Measurements from ENCODE around the gene FZD2. TPM values are rescaled to one million over a fixed set of nuclear protein-coding genes. Genes with fewer than 3 reads are reported as not detected.

FZD2 gene
- total RNA-seq, 1 donor from 2014 or later = 89.7 TPM

DNA sequence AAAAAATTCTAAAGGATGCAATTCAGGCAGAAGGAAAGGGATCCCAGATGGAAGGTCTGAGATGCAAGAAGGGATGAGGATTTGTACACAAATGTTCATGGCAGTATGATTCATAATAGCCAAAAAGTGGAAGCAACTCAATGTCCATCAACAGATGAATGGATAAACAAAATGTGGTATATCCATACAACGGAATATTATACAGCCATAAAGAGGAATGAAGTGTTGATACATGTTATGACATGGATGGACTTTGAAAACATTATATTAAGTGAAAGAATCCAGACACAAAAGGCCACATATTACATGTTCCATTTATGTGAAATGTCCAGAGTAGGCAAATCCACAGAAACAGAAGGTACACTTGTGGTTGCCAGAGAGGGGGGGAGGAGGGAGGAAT, 30.2 kb upstream of the FZD2 start:
- DNase-seq (ENCODE audit: low spot score, unreplicated experiment) = no peak
- H3K27ac Mint-ChIP-seq = no peak overlapping the region
- peaks cover 5% of the 10 kb centered on the region for H3K9me3 Mint-ChIP-seq (ENCODE audit: low read depth)
- H3K4me3 Mint-ChIP-seq (ENCODE audit: low read depth) = no peak overlapping the region
- TF ChIP-seq, protein P1, sequence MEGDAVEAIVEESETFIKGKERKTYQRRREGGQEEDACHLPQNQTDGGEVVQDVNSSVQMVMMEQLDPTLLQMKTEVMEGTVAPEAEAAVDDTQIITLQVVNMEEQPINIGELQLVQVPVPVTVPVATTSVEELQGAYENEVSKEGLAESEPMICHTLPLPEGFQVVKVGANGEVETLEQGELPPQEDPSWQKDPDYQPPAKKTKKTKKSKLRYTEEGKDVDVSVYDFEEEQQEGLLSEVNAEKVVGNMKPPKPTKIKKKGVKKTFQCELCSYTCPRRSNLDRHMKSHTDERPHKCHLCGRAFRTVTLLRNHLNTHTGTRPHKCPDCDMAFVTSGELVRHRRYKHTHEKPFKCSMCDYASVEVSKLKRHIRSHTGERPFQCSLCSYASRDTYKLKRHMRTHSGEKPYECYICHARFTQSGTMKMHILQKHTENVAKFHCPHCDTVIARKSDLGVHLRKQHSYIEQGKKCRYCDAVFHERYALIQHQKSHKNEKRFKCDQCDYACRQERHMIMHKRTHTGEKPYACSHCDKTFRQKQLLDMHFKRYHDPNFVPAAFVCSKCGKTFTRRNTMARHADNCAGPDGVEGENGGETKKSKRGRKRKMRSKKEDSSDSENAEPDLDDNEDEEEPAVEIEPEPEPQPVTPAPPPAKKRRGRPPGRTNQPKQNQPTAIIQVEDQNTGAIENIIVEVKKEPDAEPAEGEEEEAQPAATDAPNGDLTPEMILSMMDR (IDR thresholded peaks at IDR 0.05; ENCODE audit: unreplicated experiment) = no peak
- H3K4me1 Mint-ChIP-seq (ENCODE audit: low read depth) = no peaks in the 10 kb centered on the region
- no peaks in the 10 kb centered on the region for H3K36me3 Mint-ChIP-seq (ENCODE audit: insufficient read depth)
- H3K27me3 Mint-ChIP-seq = peaks cover 4% of the 10 kb centered on the region

DNA sequence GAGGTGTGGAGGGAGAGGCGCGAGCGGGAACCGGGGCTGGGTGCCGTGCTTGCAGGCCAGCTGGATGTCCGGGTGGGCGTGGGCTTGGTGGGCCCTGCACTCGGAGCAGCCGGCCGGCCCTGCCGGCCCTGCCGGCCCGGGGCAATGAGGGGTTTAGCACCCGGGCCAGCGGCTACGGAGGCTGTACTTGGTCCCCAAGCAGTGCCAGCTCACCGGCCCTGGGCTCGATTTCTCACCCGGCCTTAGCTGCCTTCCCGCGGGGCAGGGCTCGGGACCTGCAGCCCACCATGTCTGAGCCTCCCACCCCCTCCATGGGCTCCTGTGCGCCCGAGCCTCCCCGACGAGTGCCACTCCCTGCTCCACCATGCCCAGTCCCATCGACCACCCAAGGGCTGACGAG, 29.3 kb upstream of the FZD2 start:
- no peak for DNase-seq (ENCODE audit: low spot score, unreplicated experiment)
- Mint-ChIP-seq H3K27me3 (peaks cover 6% of the 10 kb centered on the region), H3K9me3 (ENCODE audit: low read depth) (peaks cover 5% of the 10 kb centered on the region), H3K36me3 (ENCODE audit: insufficient read depth) (no peaks in the 10 kb centered on the region), H3K4me1 (ENCODE audit: low read depth) (no peaks in the 10 kb centered on the region), H3K4me3 (ENCODE audit: low read depth) (no peak overlapping the region), H3K27ac (no peak overlapping the region)
- TF ChIP-seq, protein P1 (IDR thresholded peaks at IDR 0.05; ENCODE audit: unreplicated experiment) = no peak

DNA sequence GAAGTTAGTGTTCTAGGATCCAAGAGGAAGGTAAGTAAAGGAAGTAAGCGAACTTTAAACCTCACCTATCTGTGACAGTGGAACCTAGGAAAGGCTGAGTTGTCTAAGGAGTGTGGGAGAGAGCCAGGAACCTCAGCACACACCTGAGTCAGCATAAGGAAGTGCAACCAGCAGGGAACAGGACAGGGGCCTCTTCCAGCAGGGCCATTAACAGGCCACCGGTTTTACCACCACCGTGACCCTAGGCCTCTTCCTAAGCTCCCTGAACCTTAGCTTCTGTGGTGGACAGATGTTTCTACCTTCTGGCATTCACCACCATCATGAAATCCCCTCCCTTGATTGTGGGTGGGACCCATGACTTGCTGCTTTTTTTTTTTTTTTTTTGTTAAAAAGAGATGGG, 27.4 kb upstream of the FZD2 start:
- TF ChIP-seq, protein P1 (IDR thresholded peaks at IDR 0.05; ENCODE audit: unreplicated experiment) = no peak
- Mint-ChIP-seq H3K36me3 (ENCODE audit: insufficient read depth) (no peaks in the 10 kb centered on the region), H3K4me1 (ENCODE audit: low read depth) (peaks cover 6% of the 10 kb centered on the region), H3K27me3 (peaks cover 6% of the 10 kb centered on the region), H3K9me3 (ENCODE audit: low read depth) (peaks cover 5% of the 10 kb centered on the region), H3K4me3 (ENCODE audit: low read depth) (no peak overlapping the region), H3K27ac (no peak overlapping the region)
- DNase-seq (ENCODE audit: low spot score, unreplicated experiment) = no peak

DNA sequence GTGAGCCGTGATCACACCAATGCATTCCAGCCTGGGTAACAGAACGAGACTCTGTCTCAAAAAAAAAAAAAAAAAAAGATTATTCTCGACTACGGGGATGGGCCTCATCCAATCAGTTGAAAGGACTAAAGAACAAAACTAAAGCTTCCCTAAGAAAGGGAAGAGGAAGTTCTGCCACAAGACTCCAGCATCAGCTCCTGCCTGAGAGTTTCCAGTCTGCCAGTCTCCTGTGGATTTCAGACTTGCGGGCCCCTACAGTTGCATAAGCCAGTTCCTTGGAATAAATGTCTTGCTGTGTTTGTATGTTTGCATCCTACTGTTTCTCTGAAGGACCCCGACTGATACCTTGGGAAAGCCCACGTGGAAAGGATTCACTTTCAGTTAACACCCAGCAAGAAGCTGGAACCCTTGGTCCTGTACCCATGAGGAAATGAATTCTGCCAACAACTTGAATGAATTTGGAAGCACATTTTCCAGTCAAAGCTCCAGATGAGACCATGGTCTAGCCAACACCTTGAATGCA, 26.3 kb upstream of the FZD2 start:
- Mint-ChIP-seq H3K9me3 (ENCODE audit: low read depth) (peaks cover 5% of the 10 kb centered on the region), H3K27me3 (peaks cover 6% of the 10 kb centered on the region), H3K36me3 (ENCODE audit: insufficient read depth) (no peaks in the 10 kb centered on the region), H3K4me1 (ENCODE audit: low read depth) (peaks cover 6% of the 10 kb centered on the region), H3K4me3 (ENCODE audit: low read depth) (no peak overlapping the region), H3K27ac (no peak overlapping the region)
- DNase-seq (ENCODE audit: low spot score, unreplicated experiment) = no peak
- TF ChIP-seq, protein P1 (IDR thresholded peaks at IDR 0.05; ENCODE audit: unreplicated experiment) = no peak

DNA sequence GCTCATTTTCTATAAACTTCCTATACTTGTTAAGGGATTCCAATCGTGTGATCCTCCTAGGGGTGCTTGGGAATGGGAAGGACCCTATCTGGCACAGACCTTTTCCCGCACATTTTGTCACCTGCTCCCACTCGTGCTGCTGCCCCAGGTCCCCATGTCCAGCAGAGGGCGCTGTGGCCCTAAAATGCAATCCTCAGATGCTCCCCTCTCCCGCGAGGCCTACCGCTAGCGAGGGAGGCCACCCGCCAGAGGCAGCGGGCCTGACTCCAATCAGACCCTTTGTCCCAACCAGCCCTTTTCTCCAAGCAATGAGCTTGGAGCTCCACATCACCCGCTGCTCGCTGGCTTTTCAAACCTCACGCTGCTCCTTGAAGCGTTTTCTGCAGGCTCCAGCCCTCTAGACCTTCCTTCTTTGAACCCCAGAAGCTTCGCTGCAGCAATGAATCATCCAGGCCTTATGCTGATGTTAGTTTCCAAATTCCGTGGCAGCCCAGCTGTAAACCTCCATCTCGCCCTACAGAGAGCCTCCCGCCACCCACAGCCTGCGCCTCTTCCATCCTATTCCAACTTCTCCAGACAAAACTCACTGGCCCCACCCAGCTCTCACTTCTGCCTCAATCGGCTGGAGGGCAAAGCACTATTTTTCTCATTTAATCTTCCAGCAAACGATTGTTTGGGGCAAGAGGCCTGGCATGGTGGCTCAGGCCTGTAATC, 23.6 kb upstream of the FZD2 start:
- Mint-ChIP-seq H3K4me1 (ENCODE audit: low read depth) (peaks cover 6% of the 10 kb centered on the region), H3K36me3 (ENCODE audit: insufficient read depth) (no peaks in the 10 kb centered on the region), H3K27me3 (peaks cover 6% of the 10 kb centered on the region), H3K27ac (peak overlapping the region; percentile 70), H3K4me3 (ENCODE audit: low read depth) (no peak overlapping the region), H3K9me3 (ENCODE audit: low read depth) (no peaks in the 10 kb centered on the region)
- peak; percentile 93 for DNase-seq (ENCODE audit: low spot score, unreplicated experiment)
- TF ChIP-seq, protein P1 (IDR thresholded peaks at IDR 0.05; ENCODE audit: unreplicated experiment) = peak; percentile 99

Data from progenitor cell of endocrine pancreas (in vitro differentiated cells).